NCI-H187 treated with DMSO at 0.1 percent for 48 hours (cell line): ENCODE measurements around the gene TPGS1.
A peak's percentile ranks its signal among the peaks of the same experiment; 100 is the strongest.
"Not testable (repeated sequence)": the region's sequence is repeated elsewhere in the genome, so short reads cannot be mapped to it uniquely, and the experiment has no call there.

Source experiments
- DNase-seq: peaks from one replicate; lab custom pipeline; 2025; lab: John Stamatoyannopoulos, UW

The TPGS1 gene

DNA sequence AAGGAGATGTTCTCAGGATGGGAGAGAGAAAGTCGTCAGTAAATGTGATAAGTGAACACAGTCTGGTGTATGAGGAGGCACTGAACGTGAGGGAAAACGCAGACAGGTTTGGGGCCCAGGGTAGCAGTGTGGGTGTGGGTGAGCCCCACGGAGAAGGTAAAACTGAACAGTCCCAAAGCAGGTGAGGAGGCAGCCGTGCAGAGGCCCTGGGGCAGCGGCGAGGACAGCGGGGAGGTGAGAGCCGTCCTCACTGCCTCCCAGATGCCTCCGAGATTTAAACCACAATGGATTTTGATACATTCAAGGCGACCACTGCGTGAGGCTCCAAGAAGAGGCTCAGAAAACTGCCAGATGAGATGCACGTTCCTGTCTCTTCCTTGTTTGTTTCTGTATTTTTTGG is 31.9 kb upstream of the TPGS1 start:
- DNase-seq: no peak

DNA sequence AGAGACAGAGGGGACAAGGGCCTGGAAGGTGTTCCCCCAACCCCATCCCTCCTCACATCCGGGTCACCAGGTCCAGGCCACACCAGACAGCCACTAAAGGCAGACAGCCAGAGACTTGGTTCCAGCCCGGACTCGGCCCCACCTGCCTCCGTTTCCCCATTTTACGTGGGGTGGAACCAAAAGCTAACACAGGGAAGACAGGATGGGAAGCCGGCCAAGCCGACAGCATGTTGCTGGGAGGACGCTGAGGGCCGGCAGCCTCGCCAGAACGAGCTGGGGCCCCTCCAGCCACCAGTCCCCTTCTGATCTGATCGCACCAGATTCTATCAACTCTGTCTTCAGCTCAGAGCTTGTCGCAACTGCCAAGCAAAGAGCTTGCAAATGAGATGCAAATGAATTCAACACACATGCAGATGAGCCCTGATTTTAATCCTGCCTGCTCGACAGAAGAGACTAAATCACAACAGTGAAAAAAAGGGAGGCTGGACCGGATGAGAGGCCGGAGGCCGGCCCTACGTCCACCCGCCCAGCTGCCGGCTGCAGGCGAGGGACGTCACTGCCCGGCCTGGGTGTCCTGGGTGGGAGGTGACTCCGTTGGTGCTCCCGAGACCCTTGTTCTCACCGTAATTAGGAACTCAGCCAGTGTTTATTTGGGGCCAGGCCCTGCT is 28.9 kb upstream of the TPGS1 start:
- no peak for DNase-seq

DNA sequence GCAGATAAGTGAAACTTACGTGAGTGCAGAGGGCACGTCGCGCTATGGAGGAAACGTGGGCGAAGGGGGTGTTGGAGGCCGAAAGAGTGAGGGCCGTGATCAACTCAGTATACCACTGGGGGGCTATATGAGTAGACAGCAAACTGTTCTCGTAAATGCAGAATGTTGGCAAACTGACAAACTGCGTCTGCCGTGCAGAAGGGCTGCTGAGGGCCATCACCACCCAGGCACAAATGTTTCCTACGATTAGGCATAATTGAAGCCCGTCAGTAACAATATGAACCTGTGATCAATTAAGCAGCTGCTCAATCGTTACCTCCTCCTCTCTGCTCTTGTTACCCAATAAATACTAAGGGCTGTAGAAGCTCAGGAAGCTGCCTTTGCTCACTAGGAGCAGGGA is 28.3 kb upstream of the TPGS1 start:
- DNase-seq: no peak

- DNase-seq: no peak
These were observed 27.1 kb upstream of the TPGS1 start for GRCh38 chr19:480016-480855.

- not testable (repeated sequence) for DNase-seq
These were observed 26.2 kb upstream of the TPGS1 start for GRCh38 chr19:481100-481499.

DNA sequence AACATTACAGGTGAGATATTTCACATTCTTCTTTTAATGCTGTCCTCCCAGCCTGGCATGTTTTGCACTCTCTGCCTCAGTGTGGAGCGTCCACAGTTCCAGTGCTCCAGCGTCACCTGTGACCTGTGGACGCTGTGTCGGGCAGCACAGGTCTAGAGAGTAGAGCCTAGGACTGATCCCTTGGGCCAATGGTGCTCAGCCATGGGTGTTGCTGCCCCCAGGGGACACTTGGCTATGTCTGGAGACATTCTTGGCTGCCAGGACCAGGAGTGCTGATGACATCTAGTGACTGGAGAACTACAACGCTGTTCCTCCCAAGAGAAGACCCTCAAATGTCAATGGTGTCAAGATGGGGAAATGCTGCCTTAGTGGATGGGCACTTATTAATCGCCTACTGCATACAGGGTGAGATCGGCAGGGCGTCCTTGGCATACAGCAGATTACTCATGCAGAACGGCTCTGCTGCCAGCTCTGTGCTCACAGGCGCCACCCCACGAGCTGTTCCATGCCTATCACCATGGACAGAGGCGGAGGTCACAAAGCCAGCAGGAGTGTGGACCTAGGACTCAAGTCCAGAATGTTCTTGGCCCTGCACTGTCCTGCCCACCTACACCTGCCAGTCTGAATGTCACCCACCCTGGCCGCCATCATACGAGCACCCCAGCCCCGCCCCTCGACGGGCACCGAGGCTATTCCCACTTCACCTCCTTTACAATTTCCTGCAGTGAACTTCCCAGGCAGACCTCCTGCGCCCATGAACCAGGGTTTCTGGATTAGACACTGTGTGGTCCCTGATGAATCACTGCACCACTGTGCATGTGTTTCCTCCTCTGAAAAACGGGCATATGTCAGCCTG is 24.9 kb upstream of the TPGS1 start:
- no peak for DNase-seq

DNA sequence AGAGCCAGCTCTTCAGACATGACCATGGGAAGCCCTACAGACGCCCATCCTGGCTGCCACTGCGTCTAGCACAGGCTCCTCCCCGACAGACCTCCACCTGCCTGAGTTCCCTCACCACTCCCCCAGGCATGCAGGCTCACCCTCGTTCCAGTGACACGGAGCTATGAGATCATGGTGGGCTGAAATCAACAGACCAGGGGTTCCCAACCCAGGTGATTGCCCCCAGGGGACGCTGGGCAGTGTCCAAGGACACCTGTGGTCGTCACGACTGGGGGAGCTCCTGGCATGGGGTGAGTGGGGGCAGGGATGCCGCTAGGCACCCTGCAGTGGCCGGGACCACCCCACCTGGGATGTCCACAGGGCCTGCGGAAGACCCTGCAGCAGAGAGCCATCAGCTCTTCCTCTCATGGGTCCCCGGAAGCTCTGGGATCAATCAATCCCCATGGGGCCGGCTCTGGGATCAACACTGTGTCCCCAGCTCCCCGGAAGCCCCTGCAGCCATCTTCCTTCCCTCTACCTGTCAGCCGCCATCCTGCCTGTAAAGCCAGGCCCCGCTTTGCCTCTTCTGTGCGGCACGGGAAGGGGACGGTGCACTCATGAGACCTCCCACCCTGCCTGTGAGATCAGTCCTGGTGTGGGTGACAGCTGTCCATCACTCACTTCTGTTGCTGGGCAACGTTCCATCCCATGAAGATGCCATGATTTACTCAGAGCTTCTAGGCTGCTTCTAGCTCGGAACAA is 23.8 kb upstream of the TPGS1 start:
- DNase-seq: no peak

DNA sequence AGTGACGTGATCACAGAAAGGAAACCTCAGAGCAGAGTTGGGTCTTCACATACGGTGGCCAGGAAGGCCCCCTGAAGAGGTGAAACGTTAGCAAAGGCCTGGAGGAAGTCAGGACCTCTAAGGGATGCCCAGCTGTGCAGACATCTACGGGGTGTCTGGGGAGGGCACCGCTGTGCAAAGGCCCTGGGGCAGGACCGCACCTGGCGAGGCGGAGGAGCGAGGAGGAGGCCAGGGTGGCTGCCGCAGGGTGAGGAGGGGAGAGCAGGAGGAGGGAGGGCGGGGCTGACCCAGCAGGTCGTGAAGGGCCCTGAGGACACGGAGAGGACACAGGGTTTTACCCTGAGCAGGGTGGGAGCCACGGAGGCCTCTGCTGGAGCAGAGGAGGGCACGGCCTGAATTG is 22.8 kb upstream of the TPGS1 start:
- DNase-seq: no peak

- DNase-seq: no peak
These were observed 22.2 kb upstream of the TPGS1 start for GRCh38 chr19:485077-485476.

DNA sequence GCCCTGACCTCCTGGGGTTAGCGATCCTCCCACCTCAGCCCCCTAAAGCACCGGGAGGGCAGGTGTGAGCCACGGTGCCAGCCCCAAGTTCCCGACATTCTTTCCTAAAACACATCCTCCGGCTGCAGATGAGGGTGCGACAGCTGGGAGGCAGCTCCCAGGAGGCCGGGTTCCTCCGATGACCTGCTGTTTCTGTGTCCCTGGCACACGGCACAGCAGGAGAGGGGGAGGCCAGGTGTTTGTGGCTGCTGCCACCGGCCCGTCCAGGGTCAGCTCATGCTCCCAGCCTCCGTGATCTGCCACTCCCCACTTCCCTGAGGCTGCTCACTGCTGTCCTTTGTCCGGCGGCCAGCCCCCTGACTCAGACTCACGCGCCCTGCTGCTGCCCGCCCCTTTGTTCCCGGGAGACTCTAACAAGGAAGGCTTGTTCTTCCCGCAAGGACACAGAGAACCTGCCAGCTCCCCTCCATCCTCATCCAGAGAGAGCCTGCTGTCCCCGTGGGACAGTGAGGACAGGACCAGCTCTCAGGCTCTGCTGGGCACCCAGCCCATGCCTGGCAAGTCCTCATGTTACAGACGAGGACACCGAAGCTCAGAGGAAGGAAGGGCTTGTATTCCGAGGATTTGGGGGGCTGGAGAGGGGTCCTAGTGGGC is 21.6 kb upstream of the TPGS1 start:
- no peak for DNase-seq

DNA sequence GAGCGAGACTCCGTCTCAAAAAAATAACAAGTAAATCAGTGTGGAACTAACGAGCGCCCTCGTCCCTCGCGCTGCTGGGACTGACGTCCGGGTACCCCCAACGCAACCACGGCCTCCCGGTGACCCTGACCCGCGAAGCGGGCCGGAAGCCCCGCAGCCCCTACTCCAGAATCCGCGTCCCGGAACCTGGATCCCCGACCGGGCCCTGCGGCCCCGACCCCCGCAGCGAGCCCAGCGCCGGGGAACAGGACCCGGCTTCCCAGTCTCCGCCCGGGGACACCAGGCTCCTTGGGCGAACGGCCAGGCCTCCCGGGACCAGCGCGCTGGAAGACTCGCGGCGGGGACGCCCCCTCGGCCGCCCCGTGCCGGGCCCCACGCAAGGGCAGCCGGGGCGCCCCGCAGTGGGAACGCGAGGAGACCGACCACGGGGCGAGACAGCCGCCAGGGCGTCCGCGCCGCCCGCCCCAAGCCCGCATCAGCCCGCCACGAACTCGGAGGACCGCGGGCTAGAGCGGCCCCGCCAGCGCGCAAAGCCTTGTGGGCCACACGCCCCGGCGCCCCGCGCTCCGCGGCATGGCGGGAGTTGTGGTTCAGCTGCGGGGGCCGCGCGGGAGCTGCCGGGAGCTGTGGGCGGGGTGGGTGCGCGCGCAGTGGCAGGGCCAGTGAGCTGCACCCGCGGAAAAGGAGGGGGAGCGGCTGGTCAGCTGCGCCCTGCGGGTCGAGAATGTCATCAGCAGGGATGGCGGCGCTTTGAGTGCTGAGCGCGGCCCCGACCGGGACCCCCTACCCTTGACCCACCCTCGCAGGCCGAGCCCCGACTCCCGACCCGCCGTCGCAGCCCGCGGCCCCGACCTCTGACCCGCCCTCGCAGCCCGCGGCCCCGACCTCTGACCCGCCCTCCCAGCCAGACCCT is 18.5 kb upstream of the TPGS1 start:
- peak; percentile 51 for DNase-seq

DNA sequence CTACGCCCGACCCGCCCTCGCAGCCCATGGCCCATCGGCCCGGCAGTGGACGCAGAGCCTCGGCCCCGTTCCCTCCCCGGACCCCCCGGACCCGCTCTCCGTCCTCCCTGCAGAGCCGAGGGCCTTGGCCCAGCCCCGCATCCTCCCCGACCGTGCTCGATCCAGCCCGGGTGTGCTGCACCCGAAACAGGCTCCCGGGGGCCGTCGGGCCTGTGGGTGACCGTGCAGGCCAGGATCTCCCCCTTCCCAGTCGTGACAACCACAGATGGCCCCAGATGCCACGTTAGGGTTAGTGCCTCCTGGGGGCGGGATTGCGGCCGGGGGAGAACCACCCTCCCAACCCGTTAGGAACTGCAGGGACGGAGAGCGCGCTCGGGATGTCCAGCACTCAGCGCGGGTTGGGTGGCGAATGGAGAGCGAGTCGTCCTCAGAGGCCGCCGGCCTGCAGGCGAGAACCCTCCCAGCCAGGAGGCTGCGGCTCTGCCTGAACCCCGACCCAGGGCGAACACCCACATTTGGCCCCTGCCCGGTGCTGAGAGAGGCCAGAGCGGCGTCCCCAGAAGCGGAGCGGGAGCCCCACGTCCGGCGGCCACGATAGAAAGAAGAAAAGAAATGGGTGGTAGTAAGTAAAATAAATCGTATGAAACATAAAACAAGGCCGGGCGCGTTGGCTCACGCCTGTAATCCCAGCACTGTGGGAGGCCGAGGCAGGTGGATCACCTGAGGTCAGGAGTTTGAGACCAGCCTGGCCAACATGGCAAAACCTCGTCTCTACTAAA is 17.7 kb upstream of the TPGS1 start:
- DNase-seq: no peak

GRCh38 chr19:491146-491741 is 16.1 kb upstream of the TPGS1 start:
- no peak for DNase-seq

- DNase-seq: no peak
These were observed 15.2 kb upstream of the TPGS1 start for GRCh38 chr19:492091-492531.

DNA sequence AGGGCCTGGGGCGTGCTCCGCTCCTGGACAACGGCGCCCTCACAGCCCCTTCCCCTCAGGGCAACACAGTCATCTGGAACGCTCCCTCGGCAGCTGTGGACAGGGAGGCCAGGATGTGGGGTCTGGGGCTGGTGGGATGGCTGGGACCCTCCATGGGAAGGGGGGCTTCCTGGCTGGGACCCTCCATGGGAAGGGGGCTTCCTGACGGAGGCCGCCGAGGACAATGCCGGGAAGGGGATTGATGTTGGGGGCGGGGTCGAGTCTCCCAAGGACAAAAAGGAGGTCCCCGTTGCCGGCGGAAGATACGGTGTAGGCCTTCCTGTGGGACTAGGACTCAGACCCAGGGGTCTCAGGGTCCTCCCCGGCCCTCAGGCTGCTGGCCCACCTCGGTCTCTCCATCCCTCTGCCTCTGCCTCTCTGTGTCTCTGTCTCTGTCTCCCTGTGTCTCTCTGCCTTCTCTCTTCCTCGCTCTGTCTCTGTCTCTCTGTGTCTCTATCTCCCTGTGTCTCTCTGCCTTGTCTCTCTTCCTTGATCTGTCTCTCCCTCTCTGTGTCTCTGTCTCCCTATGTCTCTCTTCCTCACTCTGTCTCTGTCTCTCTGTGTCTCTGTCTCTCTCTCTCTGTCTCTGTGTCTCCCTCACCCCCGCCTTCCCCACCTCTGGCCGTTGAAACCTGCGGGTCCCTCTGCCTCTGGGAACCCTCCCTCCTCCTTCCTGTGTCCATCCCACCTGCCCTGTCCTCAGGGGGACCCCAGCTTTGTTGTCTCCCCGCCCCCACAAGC is 13.7 kb upstream of the TPGS1 start:
- no peak for DNase-seq

GRCh38 chr19:494171-495080 is 12.9 kb upstream of the TPGS1 start:
- DNase-seq: no peak

DNA sequence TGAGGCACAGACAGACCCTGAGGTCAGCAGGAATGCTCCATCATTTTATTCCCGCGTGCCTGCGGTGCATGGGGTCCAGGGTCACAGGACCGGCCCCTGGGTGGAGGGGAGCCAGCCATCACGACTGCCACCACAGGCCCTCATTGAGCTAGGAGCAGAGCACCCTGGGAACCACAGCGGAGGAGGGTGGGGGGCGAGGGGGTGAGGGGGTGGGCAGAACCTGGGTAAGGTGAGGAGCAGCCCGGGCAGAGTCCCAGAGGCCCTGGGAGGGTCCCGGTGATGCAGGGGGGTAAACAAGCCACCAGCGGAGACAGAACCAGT is 12.3 kb upstream of the TPGS1 start:
- no peak for DNase-seq
